Stimulated activated CD4-positive, alpha-beta T cell treated with anti-CD3 and anti-CD28 coated beads, Interleukin-15, amount 100 ng/mL, for 24 hours (primary cell): ENCODE results near the gene SLC25A42.
"Not testable (repeated sequence)": the region's sequence is repeated elsewhere in the genome, so short reads cannot be mapped to it uniquely, and the experiment has no call there.

Experiments used
- DNase-seq: peaks from one replicate; pipeline ENCODE4 v3.0.0-alpha.2; 2020

The SLC25A42 gene

GRCh38 chr19:19139876-19140229 lies 76.1 kb downstream of the SLC25A42 start:
- no peak for DNase-seq

- no peak for DNase-seq
These were observed 76.7 kb downstream of the SLC25A42 start for GRCh38 chr19:19140476-19140875.

- no peak for DNase-seq
These were observed 78.6 kb downstream of the SLC25A42 start for GRCh38 chr19:19142347-19142746.

GRCh38 chr19:19145281-19145680 lies 81.5 kb downstream of the SLC25A42 start:
- DNase-seq: no peak

GRCh38 chr19:19145684-19146608 lies 82.2 kb downstream of the SLC25A42 start:
- peak; percentile 88 for DNase-seq

GRCh38 chr19:19146865-19147264 lies 83.1 kb downstream of the SLC25A42 start:
- DNase-seq: no peak

- DNase-seq: no peak
These were observed 83.5 kb downstream of the SLC25A42 start for GRCh38 chr19:19147344-19147743.

- DNase-seq: not testable (repeated sequence)
These were observed 84.7 kb downstream of the SLC25A42 start for GRCh38 chr19:19148504-19148903.

- DNase-seq: no peak
These were observed 85.6 kb downstream of the SLC25A42 start for GRCh38 chr19:19149435-19149834.

GRCh38 chr19:19151418-19151817 lies 87.6 kb downstream of the SLC25A42 start:
- no peak for DNase-seq

GRCh38 chr19:19152668-19153384 lies 89.0 kb downstream of the SLC25A42 start:
- no peak for DNase-seq

- no peak for DNase-seq
These were observed 91.1 kb downstream of the SLC25A42 start for GRCh38 chr19:19154768-19155494.

- no peak for DNase-seq
These were observed 91.9 kb downstream of the SLC25A42 start for GRCh38 chr19:19155495-19156219.

GRCh38 chr19:19157808-19158207 lies 94.0 kb downstream of the SLC25A42 start:
- no peak for DNase-seq

GRCh38 chr19:19159534-19159933 lies 95.7 kb downstream of the SLC25A42 start:
- DNase-seq: no peak

GRCh38 chr19:19160461-19161035 lies 96.8 kb downstream of the SLC25A42 start:
- DNase-seq: no peak

GRCh38 chr19:19162495-19162894 lies 98.7 kb downstream of the SLC25A42 start:
- DNase-seq: no peak
